Activated naive CD4-positive, alpha-beta T cell treated with Interleukin-2 at 50 U/mL for 16 hours (primary cell): ENCODE results near the gene RHOC.

Source experiments
- DNase-seq: peaks from one replicate; pipeline ENCODE4 v3.0.0-alpha.2; 2020

Gene RHOC

DNA sequence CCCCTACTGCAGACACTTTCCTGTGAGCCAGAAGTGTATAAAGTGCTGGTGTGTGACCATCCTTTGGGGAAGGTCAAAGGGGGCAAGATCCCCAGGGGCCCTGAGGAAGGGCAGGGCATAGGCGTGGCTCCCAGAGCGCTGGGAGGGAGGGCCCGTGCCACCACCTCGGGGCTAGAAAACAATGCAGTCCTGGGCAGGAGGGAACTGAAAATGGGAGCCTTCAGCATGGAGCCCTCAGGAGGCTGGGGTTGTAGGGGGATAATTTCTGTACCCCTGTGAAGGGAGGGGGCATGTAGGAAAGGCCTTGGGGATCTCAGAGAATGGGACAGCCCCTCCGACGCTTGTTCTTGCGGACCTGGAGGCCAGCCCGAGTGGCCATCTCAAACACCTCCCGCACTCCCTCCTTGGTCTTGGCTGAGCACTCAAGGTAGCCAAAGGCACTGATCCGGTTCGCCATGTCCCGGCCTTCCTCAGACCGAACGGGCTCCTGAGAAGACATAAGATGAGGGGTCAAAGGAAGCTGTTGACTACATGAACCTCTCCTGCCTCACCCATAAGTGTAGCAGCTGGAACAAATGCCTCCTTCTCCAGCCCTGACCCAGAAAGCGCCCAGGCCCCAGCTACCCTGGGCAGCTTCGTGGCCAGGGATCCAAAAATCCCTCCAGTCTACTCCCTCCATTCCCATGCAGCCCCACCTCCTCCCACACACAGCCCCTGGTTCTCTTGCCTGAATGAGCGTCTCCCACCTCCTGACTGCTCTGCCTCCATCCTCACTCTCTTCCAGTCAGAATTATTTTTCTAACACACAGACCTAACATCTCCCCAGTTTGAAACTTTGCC is 5.5 kb downstream of the RHOC start:
- no peak for DNase-seq

DNA sequence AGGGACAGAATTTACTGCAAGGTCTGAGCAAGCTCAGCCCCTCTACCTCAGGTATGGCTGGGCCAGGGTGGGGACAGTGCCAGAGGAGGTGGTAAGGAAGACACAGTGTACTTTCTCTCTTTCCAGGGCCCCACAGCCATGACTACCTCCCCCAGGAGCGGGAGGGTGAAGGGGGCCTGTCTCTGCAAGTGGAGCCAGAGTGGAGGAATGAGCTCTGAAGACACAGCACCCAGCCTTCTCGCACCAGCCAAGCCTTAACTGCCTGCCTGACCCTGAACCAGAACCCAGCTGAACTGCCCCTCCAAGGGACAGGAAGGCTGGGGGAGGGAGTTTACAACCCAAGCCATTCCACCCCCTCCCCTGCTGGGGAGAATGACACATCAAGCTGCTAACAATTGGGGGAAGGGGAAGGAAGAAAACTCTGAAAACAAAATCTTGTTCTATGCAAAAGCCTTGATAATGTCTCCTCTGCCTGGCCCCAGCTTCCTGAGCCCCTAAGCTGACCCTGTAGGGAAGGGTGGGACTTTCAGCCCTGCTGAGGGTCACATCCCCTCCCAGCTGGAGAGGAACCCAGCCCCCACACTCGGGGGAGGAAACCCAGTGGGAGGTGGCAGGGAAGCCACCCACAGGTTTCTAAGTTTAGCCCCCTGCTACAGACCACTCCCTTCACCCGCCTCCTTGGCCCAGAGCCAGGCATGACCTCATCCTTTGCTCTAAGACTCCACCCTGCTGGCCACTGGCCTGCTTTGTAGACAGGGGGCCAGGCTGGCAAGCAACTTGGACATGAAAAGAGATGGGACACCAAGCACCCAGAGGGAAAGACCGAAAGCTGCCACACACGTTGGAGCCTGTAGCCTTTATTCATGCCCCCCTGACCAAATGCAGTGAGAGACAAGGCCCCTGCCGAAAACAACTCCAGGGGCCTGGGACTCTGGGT is 6.4 kb downstream of the RHOC start:
- peak; percentile 66 for DNase-seq

DNA sequence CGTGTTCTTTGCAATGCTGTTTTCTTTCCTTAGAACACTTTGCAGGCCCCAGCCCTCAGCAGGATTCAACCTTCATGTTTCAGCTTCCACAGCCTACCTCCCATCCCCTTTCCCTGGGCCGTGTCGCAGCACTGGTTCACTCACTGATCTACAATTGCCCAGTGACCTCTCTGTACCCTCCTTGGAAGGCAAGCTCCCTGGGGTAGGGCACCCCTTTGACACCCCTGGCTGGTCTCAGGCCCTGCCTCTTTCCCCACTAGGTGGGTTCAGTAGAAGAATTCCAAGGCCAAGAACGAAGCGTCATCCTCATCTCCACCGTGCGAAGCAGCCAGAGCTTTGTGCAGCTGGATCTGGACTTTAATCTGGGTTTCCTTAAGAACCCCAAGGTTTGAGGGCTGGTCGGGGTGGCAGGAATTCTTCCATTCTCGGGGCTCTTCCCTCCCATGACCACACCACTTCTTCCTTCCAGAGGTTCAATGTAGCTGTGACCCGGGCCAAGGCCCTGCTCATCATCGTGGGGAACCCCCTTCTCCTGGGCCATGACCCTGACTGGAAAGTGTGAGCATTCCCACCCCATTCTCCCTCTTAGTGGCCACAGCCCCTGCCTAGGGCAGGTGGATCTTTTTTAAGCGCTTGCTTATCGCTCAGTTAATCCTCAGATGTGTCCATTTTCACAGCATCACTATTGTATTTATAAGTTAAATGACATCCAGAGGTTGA is 7.3 kb downstream of the RHOC start:
- no peak for DNase-seq

- no peak for DNase-seq
Measured at GRCh38 chr1:112698366-112699310, 8.3 kb downstream of the RHOC start.

DNA sequence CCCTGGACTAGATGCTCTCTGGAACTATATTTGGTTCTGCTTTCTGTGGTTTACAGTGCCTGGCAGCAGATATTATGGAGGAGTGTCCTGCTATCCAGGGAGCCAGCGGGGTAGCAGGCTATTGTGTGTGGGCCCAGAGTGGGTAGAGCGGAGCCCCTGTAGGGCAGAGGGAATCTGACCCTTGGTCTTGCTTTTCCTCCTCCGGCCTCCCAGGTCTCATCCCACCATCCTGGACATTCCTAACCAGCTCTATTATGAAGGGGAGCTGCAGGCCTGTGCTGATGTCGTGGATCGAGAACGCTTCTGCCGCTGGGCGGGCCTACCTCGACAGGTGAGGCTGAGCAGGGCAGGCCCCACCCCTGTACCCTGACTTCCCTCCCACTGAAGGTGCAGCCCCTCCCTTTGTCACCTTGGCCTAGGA is 9.1 kb downstream of the RHOC start:
- no peak for DNase-seq

- no peak for DNase-seq
Measured at GRCh38 chr1:112696578-112697314, 10.2 kb downstream of the RHOC start.

DNA sequence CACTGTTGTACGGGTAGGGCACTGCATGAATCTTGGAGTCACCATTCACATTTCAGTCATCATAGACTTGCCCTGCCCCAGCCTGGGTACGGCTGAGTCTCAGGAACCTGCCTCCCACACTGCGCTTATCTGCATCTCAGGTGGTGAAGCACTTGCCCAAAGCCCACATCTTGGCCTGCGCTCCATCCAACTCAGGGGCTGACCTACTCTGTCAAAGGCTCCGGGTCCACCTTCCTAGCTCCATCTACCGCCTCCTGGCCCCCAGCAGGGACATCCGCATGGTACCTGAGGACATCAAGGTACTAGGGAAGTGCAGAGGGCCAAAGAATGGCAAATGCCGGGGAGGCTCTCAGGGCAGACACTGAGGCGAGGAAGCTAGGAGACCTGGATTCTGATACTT is 11.7 kb downstream of the RHOC start:
- DNase-seq: no peak

- DNase-seq: no peak
Measured at GRCh38 chr1:112694363-112694929, 12.5 kb downstream of the RHOC start.

- DNase-seq: no peak
Measured at GRCh38 chr1:112693821-112694220, 13.1 kb downstream of the RHOC start.

DNA sequence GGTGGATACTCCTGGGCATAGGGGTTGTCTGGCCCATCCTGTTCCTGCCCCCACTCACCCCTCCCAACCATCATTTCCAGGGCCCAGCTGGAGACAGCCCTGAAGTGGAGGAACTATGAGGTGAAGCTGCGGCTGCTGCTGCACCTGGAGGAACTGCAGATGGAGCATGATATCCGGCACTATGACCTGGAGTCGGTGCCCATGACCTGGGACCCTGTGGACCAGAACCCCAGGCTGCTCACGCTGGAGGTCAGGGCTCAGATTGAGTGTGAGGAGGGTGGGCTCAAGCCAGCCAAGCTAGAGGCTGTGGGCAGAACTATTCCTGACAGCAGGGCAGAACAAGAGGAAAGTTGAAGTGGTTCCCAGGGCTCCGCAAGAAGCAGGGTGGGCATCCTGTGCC is 14.2 kb downstream of the RHOC start:
- no peak for DNase-seq

DNA sequence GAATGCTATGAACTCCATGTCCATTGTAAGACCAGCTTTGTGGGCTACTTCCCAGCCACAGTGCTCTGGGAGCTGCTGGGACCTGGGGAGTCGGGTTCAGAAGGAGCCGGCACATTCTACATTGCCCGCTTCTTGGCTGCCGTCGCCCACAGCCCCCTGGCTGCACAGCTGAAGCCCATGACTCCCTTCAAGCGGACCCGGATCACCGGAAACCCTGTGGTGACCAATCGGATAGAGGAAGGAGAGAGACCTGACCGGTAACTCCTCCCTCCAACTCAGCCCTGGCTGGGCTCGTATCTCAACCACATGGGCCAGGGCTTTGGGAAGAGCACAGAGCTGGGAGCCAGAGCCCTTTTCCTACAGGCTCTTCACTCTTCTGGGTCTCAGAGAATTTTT is 17.1 kb downstream of the RHOC start:
- DNase-seq: no peak

GRCh38 chr1:112689196-112689841 is 17.6 kb downstream of the RHOC start:
- no peak for DNase-seq

DNA sequence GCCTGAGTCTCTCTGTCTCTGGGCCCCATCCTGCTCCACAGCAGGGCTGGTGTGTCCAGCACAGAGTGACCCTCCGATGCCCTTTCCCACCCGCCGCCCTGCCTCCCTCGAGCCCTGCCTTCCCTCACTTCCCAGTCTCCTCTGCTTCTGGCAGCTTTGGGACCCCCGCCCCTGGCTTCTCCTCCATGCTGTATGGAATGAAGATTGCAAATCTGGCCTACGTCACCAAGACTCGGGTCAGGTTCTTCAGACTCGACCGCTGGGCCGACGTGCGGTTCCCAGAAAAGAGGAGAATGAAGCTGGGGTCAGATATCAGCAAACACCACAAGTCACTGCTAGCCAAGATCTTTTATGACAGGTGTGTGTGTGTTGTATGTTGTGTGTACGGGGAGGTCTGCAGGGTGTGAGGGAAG is 18.1 kb downstream of the RHOC start:
- DNase-seq: no peak

- DNase-seq: no peak
Measured at GRCh38 chr1:112687785-112688496, 19.0 kb downstream of the RHOC start.

- no peak for DNase-seq
Measured at GRCh38 chr1:112687361-112687760, 19.6 kb downstream of the RHOC start.

GRCh38 chr1:112686835-112687234 is 20.1 kb downstream of the RHOC start:
- DNase-seq: no peak

- no peak for DNase-seq
Measured at GRCh38 chr1:112686417-112686816, 20.5 kb downstream of the RHOC start.

DNA sequence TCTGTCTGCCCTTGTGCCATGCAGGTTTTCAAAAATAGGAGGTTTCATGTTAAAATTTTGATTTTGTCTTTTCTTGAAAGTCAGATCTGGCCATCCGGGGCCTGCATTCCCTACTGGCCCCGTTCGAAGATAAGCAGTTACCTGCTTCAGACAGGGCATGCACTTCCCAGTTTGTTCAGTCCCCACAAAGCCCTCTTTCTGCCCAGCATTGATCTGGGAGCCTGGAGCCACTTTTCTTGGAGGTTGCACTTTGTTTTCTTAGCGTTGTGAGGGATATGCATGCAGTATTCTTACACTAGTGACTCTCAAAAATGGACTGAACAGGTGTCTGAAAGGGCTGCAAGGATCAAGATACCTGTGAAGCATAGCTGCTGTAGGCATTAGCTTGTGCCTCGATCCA is 21.0 kb downstream of the RHOC start:
- no peak for DNase-seq

- DNase-seq: no peak
Measured at GRCh38 chr1:112678605-112679004, 28.3 kb downstream of the RHOC start.

DNA sequence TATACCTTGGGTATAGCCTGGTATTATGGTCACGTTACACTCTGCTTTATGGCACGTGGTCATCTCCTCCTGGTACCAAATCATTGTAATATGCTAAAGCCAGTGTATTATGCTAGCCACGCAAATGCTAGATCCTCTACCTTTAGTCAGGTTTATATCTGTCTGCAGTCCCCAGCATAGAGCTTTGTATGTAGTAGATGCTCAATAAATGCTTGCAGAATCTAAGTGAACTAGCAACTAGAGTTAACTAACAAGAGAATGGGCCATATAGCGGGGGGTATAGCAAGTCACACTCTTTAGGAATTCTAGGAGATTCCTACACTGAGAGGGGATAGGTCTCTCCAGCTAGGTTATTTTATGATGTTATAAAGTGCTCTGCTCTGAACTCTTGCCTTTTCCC is 29.4 kb downstream of the RHOC start:
- DNase-seq: no peak
